IPS-20b (cell line): Measurements from ENCODE around the gene SLC25A22.

Experiments used
- H3K27ac ChIP-seq: one replicate; pipeline ENCODE4 v1.5.1; 2013; ENCODE audit warnings: low read length
- H3K27me3 ChIP-seq: 2 replicates; pipeline ENCODE4 v1.6.1; 2013; ENCODE audit warnings: mild to moderate bottlenecking, low read length, inconsistent platforms; ENCODE audit not compliant: insufficient read depth
- H3K36me3 ChIP-seq: 2 replicates; pipeline ENCODE4 v1.6.1; 2013; ENCODE audit warnings: low read depth, mild to moderate bottlenecking, inconsistent platforms, low read length, moderate library complexity; ENCODE audit not compliant: insufficient read depth
- H3K4me1 ChIP-seq: 2 replicates; pipeline ENCODE4 v1.6.1; 2013; ENCODE audit warnings: mild to moderate bottlenecking, control low read depth, inconsistent platforms, low read length, moderate library complexity; ENCODE audit not compliant: insufficient read depth
- H3K4me3 ChIP-seq: 2 replicates; pipeline ENCODE4 v1.5.1; 2013; ENCODE audit warnings: mild to moderate bottlenecking, low read length, inconsistent platforms
- H3K9ac ChIP-seq: 2 replicates; pipeline ENCODE4 v1.6.1; 2013; ENCODE audit warnings: low read depth, mild to moderate bottlenecking, inconsistent platforms, low read length, moderate library complexity
- H3K9me3 ChIP-seq: 2 replicates; pipeline ENCODE4 v1.6.1; 2013; ENCODE audit warnings: mild to moderate bottlenecking, low read depth, low read length, inconsistent platforms; ENCODE audit not compliant: insufficient read depth

Gene SLC25A22

DNA sequence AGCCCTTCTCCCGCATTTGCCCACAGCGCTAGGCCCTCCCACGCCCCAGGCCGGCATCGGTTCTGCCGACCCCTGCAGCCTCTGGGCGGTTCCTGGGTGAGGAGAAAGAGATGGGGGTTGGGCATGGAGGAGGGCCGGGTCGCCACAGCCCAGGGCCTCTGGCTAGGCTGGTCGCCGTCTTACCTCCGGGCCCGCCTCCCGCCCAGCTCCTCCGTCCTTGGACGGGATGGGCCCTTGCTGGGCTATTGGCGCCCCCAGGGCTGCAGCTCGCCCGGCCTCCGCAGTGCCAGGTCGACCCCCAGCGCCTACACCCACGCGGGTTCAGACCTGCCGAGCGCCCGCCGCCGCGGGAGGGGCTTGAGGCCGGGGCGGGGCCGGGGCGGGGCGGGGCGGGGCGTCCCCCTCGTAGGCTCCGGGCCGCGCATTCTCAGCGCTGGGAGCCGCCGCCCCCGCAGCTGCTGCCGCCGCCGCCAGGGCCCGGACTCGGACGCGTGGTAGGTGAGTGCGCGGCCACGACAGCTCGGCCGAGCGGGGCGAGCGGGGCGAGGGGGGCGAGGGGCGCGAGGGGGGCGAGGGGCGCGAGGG lies 34.5 kb upstream of the SLC25A22 start, which contains the start of gene CD151:
CD151 (plus strand) TSS at position 424 of the 585 bp plus-strand sequence. CDS start 3,118 bp downstream, outside the sequence.
- no peaks in the 10 kb centered on the region for H3K9me3 ChIP-seq
- peaks cover 12% of the 10 kb centered on the region; the same call in 1 of the 2 replicates for H3K36me3 ChIP-seq
- H3K27me3 ChIP-seq, result peaks cover 58% of the 10 kb centered on the region
- peak within 1 kb of the TSS; percentile 74; the same call in 1 of the 2 replicates for H3K9ac ChIP-seq
- H3K27ac ChIP-seq, result no peak within 1 kb of the TSS
- peaks cover 25% of the 10 kb centered on the region for H3K4me1 ChIP-seq
- peak within 1 kb of the TSS; percentile 69 for H3K4me3 ChIP-seq

DNA sequence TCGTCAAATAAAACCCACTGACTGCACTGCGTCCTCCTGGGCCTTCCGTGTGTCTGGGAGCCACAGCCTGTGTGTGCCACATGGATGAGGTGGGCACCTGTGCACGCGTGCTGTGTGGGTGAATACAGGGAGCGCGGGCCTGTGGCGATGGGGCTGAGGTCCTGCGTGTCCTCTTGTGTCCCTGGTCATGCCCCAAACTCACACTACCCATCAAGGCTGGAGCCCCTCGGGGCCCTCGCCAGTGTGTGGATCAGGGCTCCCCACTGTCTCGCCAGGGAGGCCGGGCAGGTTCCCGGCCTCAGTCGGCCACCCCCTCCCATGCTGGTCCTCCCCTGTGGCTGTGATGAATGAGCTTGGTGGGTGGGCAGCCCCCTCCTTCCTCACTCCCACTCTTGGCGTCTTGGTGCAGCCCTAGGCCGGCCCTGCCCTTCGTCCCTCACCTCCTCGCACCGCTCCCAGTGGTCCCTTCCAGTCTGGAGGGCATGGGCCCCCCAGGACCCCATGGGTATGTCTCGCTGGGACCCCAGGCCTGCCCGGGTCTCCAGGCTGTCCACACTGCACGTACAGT lies 34.0 kb upstream of the SLC25A22 start:
- peaks cover 6% of the 10 kb centered on the region; the same call in 1 of the 2 replicates for H3K36me3 ChIP-seq
- H3K9ac ChIP-seq, result no peak overlapping the region
- H3K27me3 ChIP-seq, result peaks cover 62% of the 10 kb centered on the region
- no peaks in the 10 kb centered on the region for H3K9me3 ChIP-seq
- peaks cover 25% of the 10 kb centered on the region for H3K4me1 ChIP-seq
- peak overlapping the region; percentile 53 for H3K4me3 ChIP-seq
- no peak overlapping the region for H3K27ac ChIP-seq

DNA sequence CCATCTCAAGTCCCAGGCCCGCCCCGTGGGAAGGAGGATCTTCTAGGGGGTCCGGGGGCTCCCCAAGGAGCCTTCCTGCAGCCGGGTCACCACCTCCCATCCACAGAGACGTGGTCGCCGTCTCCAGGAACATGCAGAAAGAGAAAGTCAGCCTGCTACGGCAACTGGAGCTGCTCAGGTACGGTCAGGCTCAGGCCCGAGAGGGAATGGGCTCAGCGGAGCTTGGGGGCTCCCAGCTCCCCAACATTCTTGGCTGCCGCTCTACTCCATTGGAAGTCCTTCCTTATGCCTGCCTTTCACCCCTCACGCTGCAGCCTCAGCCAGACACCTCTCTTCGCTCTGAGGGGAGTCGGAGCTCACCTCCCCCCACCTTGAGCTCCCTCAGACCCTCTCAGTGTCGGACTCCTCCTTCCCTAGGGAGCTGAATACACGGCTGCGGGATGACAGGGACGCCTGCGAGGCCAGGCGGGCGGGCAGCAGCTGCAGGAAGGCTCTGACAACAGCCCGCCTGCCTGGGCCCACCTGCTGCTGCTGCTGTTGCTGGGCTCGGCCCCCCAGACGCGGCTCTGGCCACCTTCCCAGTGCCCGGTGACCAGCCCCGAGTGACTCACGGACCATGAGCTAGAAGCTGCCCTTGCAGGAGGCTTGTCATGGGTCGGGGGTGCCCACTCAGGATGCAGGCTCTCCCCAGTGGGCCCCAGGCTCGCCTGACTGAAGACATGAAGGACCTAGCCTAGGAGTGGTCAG lies 33.2 kb upstream of the SLC25A22 start:
- H3K4me3 ChIP-seq, result peak overlapping the region; percentile 56
- H3K27me3 ChIP-seq, result peaks cover 70% of the 10 kb centered on the region
- H3K36me3 ChIP-seq, result no peaks in the 10 kb centered on the region
- no peak overlapping the region for H3K9ac ChIP-seq
- H3K9me3 ChIP-seq, result no peaks in the 10 kb centered on the region
- H3K4me1 ChIP-seq, result peaks cover 25% of the 10 kb centered on the region
- H3K27ac ChIP-seq, result no peak overlapping the region

DNA sequence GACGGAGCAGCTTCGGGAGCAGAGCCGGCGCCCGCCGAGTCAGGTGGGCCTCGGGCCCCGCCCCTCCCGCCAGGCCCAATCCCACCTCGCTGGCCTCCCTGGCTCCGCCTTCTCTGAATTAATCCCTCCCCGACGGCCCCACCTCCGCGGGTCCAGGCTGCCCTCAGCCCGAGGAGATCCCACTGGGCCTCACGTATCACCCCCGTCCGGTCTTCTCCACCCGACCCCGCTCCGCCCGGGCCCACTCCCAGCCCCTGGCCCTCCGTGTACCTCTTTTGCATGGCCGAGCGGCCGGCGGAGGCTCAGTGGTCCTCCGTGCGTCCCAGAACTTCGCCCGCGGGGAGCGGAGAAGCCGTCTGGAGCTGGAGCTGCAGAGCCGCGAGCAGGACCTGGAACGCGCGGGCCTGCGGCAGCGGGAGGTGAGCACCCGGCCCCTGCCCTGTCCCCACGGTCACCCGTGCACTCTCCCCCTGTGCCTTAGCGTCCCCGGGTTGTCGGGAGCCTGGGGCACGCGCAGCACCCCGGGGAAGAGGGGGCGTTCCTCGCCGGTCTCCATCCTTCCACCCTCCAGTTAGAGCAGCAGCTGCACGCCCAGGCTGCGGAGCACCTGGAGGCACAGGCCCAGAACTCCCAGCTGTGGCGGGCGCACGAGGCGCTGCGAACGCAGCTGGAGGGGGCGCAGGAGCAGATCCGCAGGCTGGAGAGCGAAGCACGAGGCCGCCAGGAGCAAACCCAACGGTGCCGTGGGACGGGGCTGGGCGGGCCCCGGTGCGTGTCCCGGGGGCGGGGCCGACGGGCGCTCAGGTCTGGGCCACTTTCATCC lies 32.4 kb upstream of the SLC25A22 start:
- H3K36me3 ChIP-seq, result no peaks in the 10 kb centered on the region
- H3K27me3 ChIP-seq, result peaks cover 77% of the 10 kb centered on the region
- no peak overlapping the region for H3K9ac ChIP-seq
- peak overlapping the region; percentile 56 for H3K4me3 ChIP-seq
- no peak overlapping the region for H3K27ac ChIP-seq
- no peaks in the 10 kb centered on the region for H3K9me3 ChIP-seq
- peaks cover 25% of the 10 kb centered on the region for H3K4me1 ChIP-seq

DNA sequence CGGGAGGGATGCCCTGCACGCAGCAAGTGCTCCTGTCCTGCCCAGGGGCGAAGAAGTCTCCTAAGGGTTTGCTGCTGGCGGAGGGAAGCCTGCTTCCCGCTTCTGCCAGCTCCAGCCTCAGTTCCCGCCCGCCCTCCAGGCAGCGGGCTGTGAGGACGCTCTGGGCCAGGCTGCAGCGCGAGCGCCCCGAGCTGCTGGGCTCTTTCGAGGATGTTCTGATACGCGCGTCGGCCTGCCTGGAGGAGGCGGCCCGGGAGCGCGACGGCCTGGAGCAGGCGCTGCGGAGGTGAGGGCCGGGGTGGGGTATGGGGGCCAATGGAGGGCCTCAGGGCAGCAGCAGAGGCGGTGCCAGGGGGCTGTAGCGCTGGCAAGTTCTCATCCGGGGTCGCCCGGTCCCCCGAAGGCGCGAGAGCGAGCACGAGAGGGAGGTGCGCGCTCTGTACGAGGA lies 31.8 kb upstream of the SLC25A22 start:
- Histone ChIP-seq H3K4me1 (peaks cover 25% of the 10 kb centered on the region), H3K9me3 (no peaks in the 10 kb centered on the region), H3K27me3 (peaks cover 81% of the 10 kb centered on the region), H3K9ac (peak overlapping the region; percentile 45; the same call in 1 of the 2 replicates), H3K27ac (no peak overlapping the region), H3K36me3 (peaks cover 4% of the 10 kb centered on the region; the same call in 1 of the 2 replicates), H3K4me3 (peak overlapping the region; percentile 56; the same call in 1 of the 2 replicates)

DNA sequence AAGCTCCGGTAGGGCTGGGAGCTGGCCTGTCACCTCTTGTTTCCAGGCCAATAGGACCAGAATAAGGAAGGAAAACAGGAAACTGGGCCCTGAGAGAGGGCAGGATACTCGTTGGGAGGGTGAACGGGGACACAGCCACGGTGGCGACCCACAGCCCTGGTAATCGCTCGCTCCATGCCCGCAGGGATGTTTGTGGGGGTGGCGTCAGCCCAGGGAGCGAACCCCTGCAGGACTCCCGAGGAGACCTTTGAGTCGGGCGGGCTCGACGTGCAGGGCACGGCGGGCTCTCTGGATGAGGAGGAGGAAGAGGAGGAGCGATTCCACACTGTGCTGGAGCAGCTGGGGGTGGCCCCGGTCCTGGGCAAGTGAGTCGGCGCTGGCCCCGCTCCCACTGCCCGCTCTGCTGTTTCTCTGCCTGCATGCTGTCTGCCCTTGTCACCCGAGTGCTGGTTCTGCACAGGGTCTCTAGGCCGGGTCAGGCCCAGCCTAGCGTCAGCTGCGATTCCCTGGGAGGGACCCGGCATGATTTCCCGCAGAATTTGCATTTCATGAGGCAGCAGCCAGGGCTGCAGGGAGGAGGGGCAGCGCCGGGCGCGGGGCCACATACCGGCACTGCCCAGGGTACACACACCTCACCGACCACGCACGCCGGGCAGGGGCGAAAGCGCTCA lies 31.2 kb upstream of the SLC25A22 start:
- H3K4me1 ChIP-seq, result peaks cover 25% of the 10 kb centered on the region

DNA sequence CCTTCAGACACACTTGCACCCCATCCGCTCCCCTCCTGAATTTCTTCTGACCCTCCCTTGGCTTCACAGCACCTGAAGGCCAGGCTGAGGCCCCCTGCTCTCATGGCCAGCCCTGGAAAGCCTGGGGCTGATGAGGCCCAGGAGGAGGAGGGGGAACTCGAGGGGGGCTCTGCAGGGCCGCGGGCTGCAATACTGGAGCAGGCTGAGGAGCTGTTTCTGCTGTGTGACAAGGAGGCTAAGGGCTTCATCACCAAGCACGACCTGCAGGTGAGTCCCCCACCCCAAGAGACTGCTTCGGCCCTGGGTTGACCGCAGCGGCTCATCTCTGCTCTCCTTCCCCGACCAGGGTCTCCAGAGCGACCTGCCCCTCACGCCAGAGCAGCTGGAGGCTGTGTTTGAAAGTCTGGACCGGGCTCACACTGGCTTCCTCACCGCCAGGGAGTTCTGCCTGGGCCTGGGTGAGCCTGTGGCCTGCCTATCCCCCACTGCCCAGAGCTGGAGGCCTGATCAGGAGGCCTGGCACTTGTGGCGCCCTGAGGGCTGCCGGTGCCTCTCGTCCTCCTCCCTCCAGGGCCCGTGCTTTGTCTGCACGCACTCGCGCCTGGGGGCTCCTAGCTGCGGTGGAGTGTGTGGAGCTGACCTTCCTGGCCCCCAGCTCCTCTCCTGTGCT lies 30.6 kb upstream of the SLC25A22 start:
- no peaks in the 10 kb centered on the region for H3K9me3 ChIP-seq
- H3K27ac ChIP-seq, result no peak overlapping the region
- H3K36me3 ChIP-seq, result peaks cover 4% of the 10 kb centered on the region; the same call in 1 of the 2 replicates
- peak overlapping the region; percentile 45; the same call in 1 of the 2 replicates for H3K9ac ChIP-seq
- peak overlapping the region; percentile 56; the same call in 1 of the 2 replicates for H3K4me3 ChIP-seq
- peaks cover 22% of the 10 kb centered on the region for H3K4me1 ChIP-seq
- peaks cover 76% of the 10 kb centered on the region for H3K27me3 ChIP-seq

More for the DNA sequence above, 31.2 kb upstream of the SLC25A22 start:
- Histone ChIP-seq H3K36me3 (peaks cover 4% of the 10 kb centered on the region; the same call in 1 of the 2 replicates), H3K4me3 (peak overlapping the region; percentile 56), H3K9ac (peak overlapping the region; percentile 45; the same call in 1 of the 2 replicates), H3K9me3 (no peaks in the 10 kb centered on the region), H3K27me3 (peaks cover 81% of the 10 kb centered on the region), H3K27ac (no peak overlapping the region)

DNA sequence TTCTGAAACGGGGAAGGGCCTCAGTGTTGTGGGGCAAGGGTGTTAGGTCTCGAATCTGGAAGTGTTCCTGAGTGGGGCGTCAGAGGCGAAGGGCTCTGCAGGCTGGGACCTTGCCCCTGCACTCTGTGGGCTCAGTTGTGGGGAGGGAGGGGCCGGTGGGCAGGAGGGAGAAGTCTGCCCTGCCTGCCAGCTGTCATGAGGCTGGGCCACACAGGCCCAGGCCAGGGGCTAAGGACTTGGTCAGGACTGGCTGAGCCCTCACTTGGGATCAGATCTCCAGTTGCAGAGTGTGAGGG lies 29.8 kb upstream of the SLC25A22 start, which contains the start of gene CRACR2B:
CRACR2B (plus strand) TSS at position 23 of the 296 bp plus-strand sequence. CDS start 689 bp downstream, outside the sequence.
- peaks cover 72% of the 10 kb centered on the region for H3K27me3 ChIP-seq
- no peaks in the 10 kb centered on the region for H3K9me3 ChIP-seq
- peak within 1 kb of the TSS; percentile 50; the same call in 1 of the 2 replicates for H3K9ac ChIP-seq
- H3K4me3 ChIP-seq, result peak within 1 kb of the TSS; percentile 64
- peaks cover 22% of the 10 kb centered on the region for H3K4me1 ChIP-seq
- no peak within 1 kb of the TSS for H3K27ac ChIP-seq
- peaks cover 4% of the 10 kb centered on the region; the same call in 1 of the 2 replicates for H3K36me3 ChIP-seq

DNA sequence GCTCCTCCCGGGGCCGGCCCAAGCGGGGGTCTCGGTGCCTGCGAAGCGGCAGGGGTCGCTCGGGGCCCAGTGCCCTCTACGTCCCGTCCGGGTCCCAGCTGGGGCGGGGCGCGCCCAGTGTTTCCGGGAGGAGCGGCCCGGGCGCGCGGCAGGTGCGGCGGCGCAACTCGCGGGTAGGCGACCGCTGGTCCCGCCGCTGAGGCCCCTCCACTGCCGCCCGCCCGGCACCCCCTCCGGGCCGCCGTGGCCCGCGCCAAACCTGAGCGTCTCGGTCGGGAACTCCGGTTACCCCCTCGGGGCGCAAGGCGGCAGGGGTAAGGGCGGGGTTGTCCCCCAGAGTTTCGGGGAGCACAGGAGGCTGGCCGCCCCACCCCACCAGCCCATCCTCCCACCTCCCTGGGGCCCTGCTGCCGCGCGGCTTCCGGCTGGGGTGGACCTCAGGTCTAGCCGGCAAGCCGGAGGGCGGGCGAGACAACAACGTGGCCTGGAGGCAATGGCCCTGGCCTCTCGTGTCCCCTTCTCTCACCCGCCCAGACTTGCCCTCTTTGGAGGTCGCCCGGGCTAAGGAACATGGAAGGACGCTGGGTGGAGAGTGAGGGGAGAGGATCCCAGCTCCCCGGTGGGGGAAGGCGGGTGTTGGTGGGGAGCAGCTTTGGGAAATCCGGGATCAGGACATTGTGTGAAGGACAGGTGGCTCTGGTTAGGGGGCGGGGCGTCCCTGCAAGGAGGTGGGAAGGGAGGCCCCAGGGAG lies 29.2 kb upstream of the SLC25A22 start:
- peaks cover 70% of the 10 kb centered on the region for H3K27me3 ChIP-seq

DNA sequence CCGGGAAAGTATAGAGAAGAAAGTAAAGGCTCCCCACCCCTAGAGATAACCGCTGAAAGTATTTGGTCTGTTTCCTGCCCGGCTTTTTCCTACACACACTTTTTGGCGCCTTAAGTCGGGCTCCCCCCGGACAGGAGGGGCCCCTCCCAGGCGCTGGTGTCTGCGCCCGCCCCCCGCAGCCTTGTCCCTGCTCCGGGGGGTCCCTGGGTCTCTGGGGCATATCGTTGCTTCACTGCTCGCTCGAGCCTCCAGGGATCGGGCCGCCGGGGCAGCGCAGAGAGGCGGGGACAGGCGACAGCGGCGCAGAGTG lies 28.7 kb upstream of the SLC25A22 start:
- Histone ChIP-seq H3K36me3 (peaks cover 8% of the 10 kb centered on the region), H3K27me3 (peaks cover 65% of the 10 kb centered on the region), H3K9me3 (no peaks in the 10 kb centered on the region), H3K27ac (no peak overlapping the region), H3K9ac (no peak overlapping the region), H3K4me1 (peaks cover 17% of the 10 kb centered on the region), H3K4me3 (peak overlapping the region; percentile 64; the same call in 1 of the 2 replicates)

More for the DNA sequence above, 29.2 kb upstream of the SLC25A22 start:
- H3K4me3 ChIP-seq, result peak overlapping the region; percentile 64
- peak overlapping the region; percentile 50; the same call in 1 of the 2 replicates for H3K9ac ChIP-seq
- peaks cover 22% of the 10 kb centered on the region for H3K4me1 ChIP-seq
- H3K36me3 ChIP-seq, result peaks cover 6% of the 10 kb centered on the region
- H3K9me3 ChIP-seq, result no peaks in the 10 kb centered on the region
- no peak overlapping the region for H3K27ac ChIP-seq
